NCI-H2196 (cell line): ENCODE data around the gene KRTAP20-2.

Source experiments
- DNase-seq: peaks from one replicate; lab custom pipeline; 2025; ENCODE audit not compliant: unreplicated experiment; lab: John Stamatoyannopoulos, UW

Gene KRTAP20-2

GRCh38 chr21:30634906-30635305 lies at the start of gene KRTAP20-2:
KRTAP20-2 (plus strand) TSS chr21:30635206; CDS start chr21:30635264, 58 bp downstream.
- no peak for DNase-seq

GRCh38 chr21:30590297-30590696 lies 44.7 kb upstream of the KRTAP20-2 start, which contains the start of gene KRTAP22-2:
KRTAP22-2 (minus strand) TSS chr21:30590397.
- DNase-seq, result no peak

- no peak for DNase-seq
Observed at GRCh38 chr21:30592140-30592539, 42.9 kb upstream of the KRTAP20-2 start, which contains the start of gene KRTAP6-3. KRTAP6-3 (plus strand) TSS chr21:30592440; CDS start chr21:30592446, 6 bp downstream.

GRCh38 chr21:30598802-30599201 lies 36.2 kb upstream of the KRTAP20-2 start, which contains the start of gene KRTAP6-2:
KRTAP6-2 (minus strand) TSS chr21:30598902; CDS start chr21:30598874, 28 bp downstream.
- no peak for DNase-seq

- no peak for DNase-seq
Observed at GRCh38 chr21:30600787-30601186, 34.2 kb upstream of the KRTAP20-2 start, which contains the start of gene KRTAP22-1. KRTAP22-1 (plus strand) TSS chr21:30601087.

GRCh38 chr21:30605968-30606367 lies 29.0 kb upstream of the KRTAP20-2 start:
- no peak for DNase-seq

- DNase-seq, result no peak
Observed at GRCh38 chr21:30612132-30612531, 22.9 kb upstream of the KRTAP20-2 start.

- DNase-seq, result no peak
Observed at GRCh38 chr21:30613836-30614235, 21.2 kb upstream of the KRTAP20-2 start, which contains the start of gene KRTAP6-1. KRTAP6-1 (minus strand) TSS chr21:30613930; CDS start chr21:30613904, 26 bp downstream.

- no peak for DNase-seq
Observed at GRCh38 chr21:30615199-30615598, 19.8 kb upstream of the KRTAP20-2 start.

- DNase-seq, result no peak
Observed at GRCh38 chr21:30616125-30616524, 18.9 kb upstream of the KRTAP20-2 start, which contains the start of gene KRTAP20-1. KRTAP20-1 (plus strand) TSS chr21:30616425; CDS start chr21:30616455, 30 bp downstream.

- no peak for DNase-seq
Observed at GRCh38 chr21:30620080-30620479, 14.9 kb upstream of the KRTAP20-2 start.

- DNase-seq, result no peak
Observed at GRCh38 chr21:30620522-30620921, 14.5 kb upstream of the KRTAP20-2 start, which contains the start of gene KRTAP20-4. KRTAP20-4 (plus strand) TSS chr21:30620627.

- DNase-seq, result no peak
Observed at GRCh38 chr21:30623362-30623761, 11.6 kb upstream of the KRTAP20-2 start.

GRCh38 chr21:30625449-30626165 lies 9.4 kb upstream of the KRTAP20-2 start:
- DNase-seq, result no peak

- no peak for DNase-seq
Observed at GRCh38 chr21:30628109-30628508, 6.9 kb upstream of the KRTAP20-2 start.

- no peak for DNase-seq
Observed at GRCh38 chr21:30629200-30629599, 5.8 kb upstream of the KRTAP20-2 start.

- no peak for DNase-seq
Observed at GRCh38 chr21:30638686-30639085, 3.7 kb downstream of the KRTAP20-2 start.

- DNase-seq, result no peak
Observed at GRCh38 chr21:30642564-30642963, 7.6 kb downstream of the KRTAP20-2 start, which contains the start of gene KRTAP20-3. KRTAP20-3 (plus strand) TSS chr21:30642864.

GRCh38 chr21:30646904-30647414 lies 12.0 kb downstream of the KRTAP20-2 start:
- DNase-seq, result no peak

- no peak for DNase-seq
Observed at GRCh38 chr21:30652891-30653290, 17.9 kb downstream of the KRTAP20-2 start.

GRCh38 chr21:30668776-30669175 lies 33.8 kb downstream of the KRTAP20-2 start:
- no peak for DNase-seq
